HG02642 (cell line): Measurements from ENCODE around the gene HOXA5.

ENCODE experiments used
- ATAC-seq: cut with Tn5 transposase; IDR thresholded peaks from one replicate; pipeline ENCODE4 v1.9.1; 2021; ENCODE audit warnings: mild to moderate bottlenecking; ENCODE audit not compliant: unreplicated experiment, poor library complexity

HOXA5 gene

GRCh38 chr7:27150568-27151340 is 7.3 kb upstream of the HOXA5 start:
- peak; percentile 73 for ATAC-seq

GRCh38 chr7:27149842-27150567 is 6.5 kb upstream of the HOXA5 start:
- ATAC-seq: no peak

- ATAC-seq: no peak
Observed at GRCh38 chr7:27148756-27149641, 5.5 kb upstream of the HOXA5 start.

- ATAC-seq: no peak
Observed at GRCh38 chr7:27148031-27148755, 4.7 kb upstream of the HOXA5 start.

- ATAC-seq: no peak
Observed at GRCh38 chr7:27147199-27148030, 3.9 kb upstream of the HOXA5 start, which contains the start of gene HOXA6. Gene HOXA6 (minus strand): TSS chr7:27147774. CDS start chr7:27147749, 25 bp downstream.

GRCh38 chr7:27146491-27147198 is 3.2 kb upstream of the HOXA5 start:
- no peak for ATAC-seq

GRCh38 chr7:27145914-27146412 is 2.5 kb upstream of the HOXA5 start:
- no peak for ATAC-seq

GRCh38 chr7:27145165-27145913 is 1.9 kb upstream of the HOXA5 start:
- no peak for ATAC-seq

- ATAC-seq: no peak
Observed at GRCh38 chr7:27144781-27145164, 1.3 kb upstream of the HOXA5 start.

- no peak for ATAC-seq
Observed at GRCh38 chr7:27143950-27144780, 684 bp upstream of the HOXA5 start.

GRCh38 chr7:27142580-27143022 is 880 bp downstream of the HOXA5 start:
- ATAC-seq: no peak

- ATAC-seq: no peak
Observed at GRCh38 chr7:27141923-27142579, 1.4 kb downstream of the HOXA5 start.

- ATAC-seq: no peak
Observed at GRCh38 chr7:27141137-27141922, 2.2 kb downstream of the HOXA5 start.

- no peak for ATAC-seq
Observed at GRCh38 chr7:27140126-27140857, 3.2 kb downstream of the HOXA5 start.
